HepG2 (cell line): ENCODE data around the gene L3MBTL1. TPM values are rescaled to one million over a fixed set of nuclear protein-coding genes. Genes with fewer than 3 reads are reported as not detected.

Source experiments
- ATF3 ChIP-seq: sonication (generic); formaldehyde crosslinking; IDR thresholded peaks from 2 replicates; pipeline ENCODE4 v1.4.0; 2020; ENCODE audit warnings: missing genetic modification reagents
- CENPBD1 ChIP-seq: sonication (generic); formaldehyde crosslinking; IDR thresholded peaks from 2 replicates; pipeline ENCODE4 v1.8.0; 2022; ENCODE audit warnings: missing genetic modification reagents, low read depth, mild to moderate bottlenecking, borderline replicate concordance
- GFI1 ChIP-seq: sonication (generic); formaldehyde crosslinking; IDR thresholded peaks from 2 replicates; pipeline ENCODE4 v1.5.0; 2020; ENCODE audit warnings: missing genetic modification reagents, mild to moderate bottlenecking, borderline replicate concordance
- HNRNPUL1 ChIP-seq: fragments of 200-400 bp; formaldehyde crosslinking; IDR thresholded peaks from 2 replicates; pipeline ENCODE4 v1.6.1; 2017; ENCODE audit warnings: low read depth, mild to moderate bottlenecking, low read length, moderate library complexity
- KLF11 ChIP-seq: IDR thresholded peaks from 2 replicates; pipeline ENCODE4 v1.6.1; 2016; ENCODE audit warnings: missing compliant biosample characterization
- MIER2 ChIP-seq: IDR thresholded peaks from 2 replicates; pipeline ENCODE4 v1.6.1; 2016; ENCODE audit warnings: missing biosample characterization, missing genetic modification reagents
- NFIC ChIP-seq: IDR thresholded peaks from 2 replicates; pipeline ENCODE4 v1.6.1; 2012; ENCODE audit warnings: mild to moderate bottlenecking, low read length, inconsistent platforms
- NR2C2 ChIP-seq: sonication (generic); formaldehyde crosslinking; IDR thresholded peaks from 2 replicates; pipeline ENCODE4 v1.4.0; 2020; ENCODE audit warnings: missing genetic modification reagents, mild to moderate bottlenecking, moderate library complexity, borderline replicate concordance
- SP4 ChIP-seq: sonication (generic); formaldehyde crosslinking; IDR thresholded peaks from 2 replicates; pipeline ENCODE4 v1.8.1; 2023; ENCODE audit warnings: mild to moderate bottlenecking, missing genetic modification reagents
- STAT5B ChIP-seq: sonication (generic); formaldehyde crosslinking; IDR thresholded peaks from 2 replicates; pipeline ENCODE4 v1.4.0; 2020; ENCODE audit warnings: missing genetic modification reagents
- THRA ChIP-seq: sonication (generic); formaldehyde crosslinking; IDR thresholded peaks from 2 replicates; pipeline ENCODE4 v1.4.0; 2020; ENCODE audit warnings: missing genetic modification reagents, borderline replicate concordance
- TRAFD1 ChIP-seq: sonication (generic); formaldehyde crosslinking; IDR thresholded peaks from 2 replicates; pipeline ENCODE4 v1.5.1; 2020; ENCODE audit warnings: missing genetic modification reagents, mild to moderate bottlenecking, borderline replicate concordance
- ZBED4 ChIP-seq: sonication (generic); formaldehyde crosslinking; IDR thresholded peaks from 2 replicates; pipeline ENCODE4 v1.4.0; 2020; ENCODE audit warnings: missing genetic modification reagents, borderline replicate concordance
- ZBTB8A ChIP-seq: sonication (generic); formaldehyde crosslinking; IDR thresholded peaks from 2 replicates; pipeline ENCODE4 v1.4.0; 2020; ENCODE audit warnings: mild to moderate bottlenecking, low read depth, missing genetic modification reagents, borderline replicate concordance
- ZNF317 ChIP-seq: sonication (generic); formaldehyde crosslinking; IDR thresholded peaks from 2 replicates; pipeline ENCODE4 v1.5.0; 2020; ENCODE audit warnings: mild to moderate bottlenecking, missing genetic modification reagents
- ZNF343 ChIP-seq: sonication (generic); formaldehyde crosslinking; IDR thresholded peaks from 2 replicates; pipeline ENCODE4 v1.4.0; 2020; ENCODE audit warnings: mild to moderate bottlenecking, missing genetic modification reagents
- ZNF639 ChIP-seq: conservative IDR thresholded peaks from 2 replicates; pipeline ENCODE4 v1.6.1; 2018; ENCODE audit warnings: missing genetic modification reagents
- ZNF839 ChIP-seq: sonication (generic); formaldehyde crosslinking; IDR thresholded peaks from 2 replicates; pipeline ENCODE4 v1.4.0; 2020; ENCODE audit warnings: missing genetic modification reagents, mild to moderate bottlenecking, borderline replicate concordance
- polyA plus RNA-seq, 8 experiments: library from polyadenylated mRNA; depleted of rRNA in 3 of 8; stranded (reverse) in 7 of 8; unstranded in 1 of 8; fragments of >200 nt; fragmentation: Illumina TruSeq in 4 of 8; extraction: Trizol in 4 of 8; gene quantifications; 2 replicates each; pipeline versions ENCODE4 v1.2.1 to v1.2.3, GENCODE V29; 2011 to 2016; ENCODE audit warnings: low read depth in 4 of 8, missing spikeins in 1 of 8, mixed read lengths in 1 of 8; ENCODE audit not compliant: insufficient read depth in 1 of 8
- total RNA-seq, 5 experiments: library from RNA; depleted of rRNA; stranded (reverse); fragments of >200 nt; fragmentation: Illumina TruSeq; extraction: Trizol; gene quantifications; 2 replicates each; pipeline ENCODE4 v1.2.3, GENCODE V29; 2016; ENCODE audit warnings: low read depth in 1 of 5

L3MBTL1 gene
- total and polyA plus RNA-seq, 2 of the 13 experiments (the other 11 are each of a cell fraction or from before 2014, with no cell fraction given): 9.0 to 17.8 TPM

- TF ChIP-seq THRA (CRISPR knock-in tag) (no peak), ATF3 (no peak), KLF11 (CRISPR knock-in tag) (no peak), NFIC (peak; percentile 36; the same call in 1 of the 2 replicates), ZNF343 (no peak), GFI1 (CRISPR knock-in tag) (no peak), HNRNPUL1 (no peak), SP4 (no peak), MIER2 (no peak), ZNF317 (CRISPR knock-in tag) (no peak), TRAFD1 (CRISPR knock-in tag) (no peak), ZNF639 (no peak; the same call in 1 of the 2 replicates), ZBED4 (CRISPR knock-in tag) (no peak), ZBTB8A (CRISPR knock-in tag) (no peak), NR2C2 (CRISPR knock-in tag) (peak; percentile 98), STAT5B (CRISPR knock-in tag) (no peak), ZNF839 (no peak), CENPBD1 (CRISPR knock-in tag) (no peak)
Observed at GRCh38 chr20:43459022-43459942, 48.2 kb upstream of the L3MBTL1 start (continued).
